WTC11 (cell line): Measurements from ENCODE around the gene KSR1. TPM values are rescaled to one million over a fixed set of nuclear protein-coding genes. Genes with fewer than 3 reads are reported as not detected.

Source experiments
- ATAC-seq: fragments of 200-7000 bp; cut with Tn5 transposase; 2 replicates; pipeline ENCODE4 v1.10.0; 2021; ENCODE audit warnings: mild to moderate bottlenecking, moderate library complexity
- CTCF ChIA-PET: fragments of 300-600 bp; sonication (Branson Sonifier 250); formaldehyde crosslinking; loops from one replicate; lab custom pipeline; 2021; ENCODE audit warnings: antibody characterized with exemption; lab: Charles Lee
- POLR2A ChIA-PET: fragments of 350-600 bp; sonication (Branson Sonifier 250); formaldehyde crosslinking; loops from one replicate; lab custom pipeline; 2021; ENCODE audit warnings: antibody characterized with exemption; lab: Charles Lee
- DNase-seq: peaks from one replicate; pipeline ENCODE4 v3.0.0; 2021; ENCODE audit warnings: low spot score
- H3K27ac Mint-ChIP-seq: 2 replicates; pipeline ENCODE4 v1.8.0; 2021; ENCODE audit warnings: mixed read lengths
- H3K27me3 Mint-ChIP-seq: 2 replicates; pipeline ENCODE4 v1.8.0; 2021; ENCODE audit warnings: low read depth, mild to moderate bottlenecking, moderate library complexity, mixed read lengths
- H3K36me3 Mint-ChIP-seq: 2 replicates; pipeline ENCODE4 v1.8.0; 2021; ENCODE audit warnings: mixed read lengths
- H3K4me1 Mint-ChIP-seq: 2 replicates; pipeline ENCODE4 v1.8.0; 2022; ENCODE audit warnings: mixed read lengths
- H3K4me3 Mint-ChIP-seq: 2 replicates; pipeline ENCODE4 v1.8.0; 2021; ENCODE audit warnings: mild to moderate bottlenecking, moderate library complexity, mixed read lengths
- H3K9me3 Mint-ChIP-seq: 2 replicates; pipeline ENCODE4 v1.8.0; 2021; ENCODE audit warnings: mixed read lengths
- CREM ChIP-seq: sonication (generic); formaldehyde crosslinking; IDR thresholded peaks from 2 replicates; pipeline ENCODE4 v1.8.1; 2022; ENCODE audit warnings: mild to moderate bottlenecking, missing genetic modification reagents, moderate library complexity
- GRHL2 ChIP-seq: fragments of 250-450 bp; sonication (Bioruptor Pico); IDR thresholded peaks from 2 replicates; pipeline ENCODE4 v1.8.0; 2022; ENCODE audit warnings: mild to moderate bottlenecking, moderate library complexity; ENCODE audit not compliant: insufficient replicate concordance, severe bottlenecking
- IRF1 ChIP-seq: sonication (generic); formaldehyde crosslinking; IDR thresholded peaks from 2 replicates; pipeline ENCODE4 v1.8.0; 2023; ENCODE audit warnings: missing genetic modification reagents
- JAZF1 ChIP-seq: fragments of 250-450 bp; sonication (Bioruptor Pico); IDR thresholded peaks from 2 replicates; pipeline ENCODE4 v1.9.0; 2021; ENCODE audit warnings: moderate library complexity, mild to moderate bottlenecking, inconsistent platforms
- JUN ChIP-seq: sonication (generic); formaldehyde crosslinking; IDR thresholded peaks from 2 replicates; pipeline ENCODE4 v1.8.0; 2023; ENCODE audit warnings: mild to moderate bottlenecking, missing genetic modification reagents
- KAT7 ChIP-seq: sonication (generic); formaldehyde crosslinking; IDR thresholded peaks from 2 replicates; pipeline ENCODE4 v1.8.1; 2023; ENCODE audit warnings: missing genetic modification reagents, mild to moderate bottlenecking, borderline replicate concordance
- NFE2L1 ChIP-seq: sonication (generic); formaldehyde crosslinking; IDR thresholded peaks from 2 replicates; pipeline ENCODE4 v1.8.1; 2023; ENCODE audit warnings: missing genetic modification reagents
- NR1H2 ChIP-seq: sonication (generic); formaldehyde crosslinking; IDR thresholded peaks from 2 replicates; pipeline ENCODE4 v1.9.0; 2021; ENCODE audit warnings: mild to moderate bottlenecking, moderate library complexity, missing genetic modification reagents
- NR3C1 ChIP-seq: sonication (generic); formaldehyde crosslinking; conservative IDR thresholded peaks from 2 replicates; pipeline ENCODE4 v1.8.1; 2023; ENCODE audit warnings: low read depth, mild to moderate bottlenecking, missing genetic modification reagents
- SMAD3 ChIP-seq: sonication (generic); formaldehyde crosslinking; IDR thresholded peaks from 2 replicates; pipeline ENCODE4 v1.8.0; 2022; ENCODE audit warnings: missing genetic modification reagents, mild to moderate bottlenecking, borderline replicate concordance
- SMAD4 ChIP-seq: sonication (generic); formaldehyde crosslinking; IDR thresholded peaks from 2 replicates; pipeline ENCODE4 v1.8.0; 2022; ENCODE audit warnings: mild to moderate bottlenecking, missing genetic modification reagents
- SOX15 ChIP-seq: fragments of 250-450 bp; sonication (Bioruptor Pico); IDR thresholded peaks from 2 replicates; pipeline ENCODE4 v1.9.0; 2021; ENCODE audit warnings: mild to moderate bottlenecking
- TEAD1 ChIP-seq: sonication (generic); formaldehyde crosslinking; IDR thresholded peaks from 2 replicates; pipeline ENCODE4 v1.8.0; 2022; ENCODE audit warnings: mild to moderate bottlenecking, missing genetic modification reagents
- ZBTB21 ChIP-seq: sonication (generic); formaldehyde crosslinking; IDR thresholded peaks from 2 replicates; pipeline ENCODE4 v1.8.1; 2023; ENCODE audit warnings: mild to moderate bottlenecking, missing genetic modification reagents, borderline replicate concordance
- ZNF138 ChIP-seq: sonication (generic); formaldehyde crosslinking; conservative IDR thresholded peaks from 2 replicates; pipeline ENCODE4 v1.8.1; 2022; ENCODE audit warnings: mild to moderate bottlenecking, moderate library complexity, missing genetic modification reagents
- ZNF232 ChIP-seq: sonication (generic); formaldehyde crosslinking; IDR thresholded peaks from 2 replicates; pipeline ENCODE4 v1.8.0; 2022; ENCODE audit warnings: mild to moderate bottlenecking, missing genetic modification reagents
- ZNF317 ChIP-seq: sonication (generic); formaldehyde crosslinking; IDR thresholded peaks from 2 replicates; pipeline ENCODE4 v1.8.1; 2023; ENCODE audit warnings: low read depth, mild to moderate bottlenecking, moderate library complexity, missing genetic modification reagents, borderline replicate concordance
- ZNF396 ChIP-seq: fragments of 250-450 bp; sonication (Bioruptor Pico); IDR thresholded peaks from 2 replicates; pipeline ENCODE4 v1.8.0; 2021; ENCODE audit warnings: mild to moderate bottlenecking, moderate library complexity, borderline replicate concordance
- ZNF423 ChIP-seq: fragments of 250-450 bp; sonication (Bioruptor Pico); IDR thresholded peaks from 2 replicates; pipeline ENCODE4 v2.1.2; 2022; ENCODE audit warnings: mild to moderate bottlenecking, moderate library complexity
- ZSCAN18 ChIP-seq: fragments of 250-450 bp; sonication (Bioruptor Pico); IDR thresholded peaks from 2 replicates; pipeline ENCODE4 v2.1.2; 2022; ENCODE audit warnings: mild to moderate bottlenecking, moderate library complexity
- total RNA-seq: library from RNA; stranded (reverse); gene quantifications from 3 replicates; pipeline ENCODE4 v1.2.3, GENCODE V29; 2021
- TF ChIP-seq, protein P1 (sequence below): fragments of 250-450 bp; sonication (Bioruptor Pico); IDR thresholded peaks from 2 replicates; pipeline ENCODE4 v1.9.0; 2021; ENCODE audit warnings: mild to moderate bottlenecking
- TF ChIP-seq, protein P2 (sequence below): sonication (generic); formaldehyde crosslinking; IDR thresholded peaks from 2 replicates; pipeline ENCODE4 v1.8.0; 2023; ENCODE audit warnings: mild to moderate bottlenecking, missing genetic modification reagents
- TF ChIP-seq, protein P3 (sequence below): sonication (generic); formaldehyde crosslinking; IDR thresholded peaks from 2 replicates; pipeline ENCODE4 v1.8.1; 2023; ENCODE audit warnings: mild to moderate bottlenecking, moderate library complexity, missing genetic modification reagents

Gene KSR1
- total RNA-seq, 1 experiment from 2014 or later = 45.5 TPM

DNA sequence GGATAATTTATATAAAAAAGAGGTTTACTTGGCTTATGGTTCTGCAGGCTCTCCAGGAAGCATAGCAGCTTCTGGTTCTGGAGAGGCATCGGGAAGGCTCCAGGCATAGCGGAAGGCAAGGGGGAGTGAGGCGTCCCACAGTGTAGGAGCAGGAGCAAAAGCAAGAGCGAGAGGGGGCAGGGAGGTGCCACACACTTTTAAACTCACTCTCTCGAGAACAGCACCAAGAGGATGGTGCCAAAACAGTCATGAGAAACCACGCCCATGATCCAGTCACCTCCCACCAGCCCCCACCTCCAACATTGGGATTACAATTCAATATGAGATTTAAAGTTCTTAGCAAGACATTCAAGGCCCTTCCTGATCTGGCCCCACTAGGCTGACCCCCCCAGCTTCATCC lies 124.8 kb downstream of the KSR1 start:
- ATAC-seq (no peak), DNase-seq (no peak)
- CTCF ChIA-PET = interaction anchor here (1.5 kb wide), 1 partner anchor 22 kb away, joined by 5 read pairs; no protein-coding TSS in a partner anchor
- Mint-ChIP-seq H3K4me3 (no peak overlapping the region), H3K27ac (no peak overlapping the region; the same call in 1 of the 2 replicates), H3K27me3 (no peaks in the 10 kb centered on the region), H3K4me1 (peaks cover 16% of the 10 kb centered on the region), H3K9me3 (no peaks in the 10 kb centered on the region), H3K36me3 (peaks cover 6% of the 10 kb centered on the region; the same call in 1 of the 2 replicates)
- POLR2A ChIA-PET = no interaction called here
- TF ChIP-seq SMAD4 (CRISPR knock-in tag) (no peak), NFE2L1 (CRISPR knock-in tag) (no peak), TEAD1 (CRISPR knock-in tag) (no peak), ZNF232 (CRISPR knock-in tag) (no peak), ZNF317 (CRISPR knock-in tag) (no peak), JUN (CRISPR knock-in tag) (no peak), ZNF138 (CRISPR knock-in tag) (no peak), NR1H2 (CRISPR knock-in tag) (no peak), SOX15 (no peak), CREM (CRISPR knock-in tag) (no peak), IRF1 (no peak), ZNF423 (CRISPR knock-in tag) (no peak), GRHL2 (CRISPR knock-in tag) (no peak), KAT7 (CRISPR knock-in tag) (no peak), ZBTB21 (CRISPR knock-in tag) (no peak)
- TF ChIP-seq, protein P1, sequence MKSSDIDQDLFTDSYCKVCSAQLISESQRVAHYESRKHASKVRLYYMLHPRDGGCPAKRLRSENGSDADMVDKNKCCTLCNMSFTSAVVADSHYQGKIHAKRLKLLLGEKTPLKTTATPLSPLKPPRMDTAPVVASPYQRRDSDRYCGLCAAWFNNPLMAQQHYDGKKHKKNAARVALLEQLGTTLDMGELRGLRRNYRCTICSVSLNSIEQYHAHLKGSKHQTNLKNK = no peak

DNA sequence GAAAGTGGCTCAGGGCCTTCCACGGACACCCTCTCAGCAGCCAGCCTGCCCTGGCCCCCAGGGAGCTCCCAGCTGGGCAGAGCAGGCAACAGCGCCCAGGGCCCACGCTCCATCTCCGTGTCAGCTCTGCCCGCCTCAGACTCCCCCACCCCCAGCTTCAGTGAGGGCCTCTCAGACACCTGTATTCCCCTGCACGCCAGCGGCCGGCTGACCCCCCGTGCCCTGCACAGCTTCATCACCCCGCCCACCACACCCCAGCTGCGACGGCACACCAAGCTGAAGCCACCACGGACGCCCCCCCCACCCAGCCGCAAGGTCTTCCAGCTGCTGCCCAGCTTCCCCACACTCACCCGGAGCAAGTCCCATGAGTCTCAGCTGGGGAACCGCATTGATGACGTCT lies 126.4 kb downstream of the KSR1 start:
- H3K4me3 Mint-ChIP-seq = no peak overlapping the region
- TF ChIP-seq, protein P2, sequence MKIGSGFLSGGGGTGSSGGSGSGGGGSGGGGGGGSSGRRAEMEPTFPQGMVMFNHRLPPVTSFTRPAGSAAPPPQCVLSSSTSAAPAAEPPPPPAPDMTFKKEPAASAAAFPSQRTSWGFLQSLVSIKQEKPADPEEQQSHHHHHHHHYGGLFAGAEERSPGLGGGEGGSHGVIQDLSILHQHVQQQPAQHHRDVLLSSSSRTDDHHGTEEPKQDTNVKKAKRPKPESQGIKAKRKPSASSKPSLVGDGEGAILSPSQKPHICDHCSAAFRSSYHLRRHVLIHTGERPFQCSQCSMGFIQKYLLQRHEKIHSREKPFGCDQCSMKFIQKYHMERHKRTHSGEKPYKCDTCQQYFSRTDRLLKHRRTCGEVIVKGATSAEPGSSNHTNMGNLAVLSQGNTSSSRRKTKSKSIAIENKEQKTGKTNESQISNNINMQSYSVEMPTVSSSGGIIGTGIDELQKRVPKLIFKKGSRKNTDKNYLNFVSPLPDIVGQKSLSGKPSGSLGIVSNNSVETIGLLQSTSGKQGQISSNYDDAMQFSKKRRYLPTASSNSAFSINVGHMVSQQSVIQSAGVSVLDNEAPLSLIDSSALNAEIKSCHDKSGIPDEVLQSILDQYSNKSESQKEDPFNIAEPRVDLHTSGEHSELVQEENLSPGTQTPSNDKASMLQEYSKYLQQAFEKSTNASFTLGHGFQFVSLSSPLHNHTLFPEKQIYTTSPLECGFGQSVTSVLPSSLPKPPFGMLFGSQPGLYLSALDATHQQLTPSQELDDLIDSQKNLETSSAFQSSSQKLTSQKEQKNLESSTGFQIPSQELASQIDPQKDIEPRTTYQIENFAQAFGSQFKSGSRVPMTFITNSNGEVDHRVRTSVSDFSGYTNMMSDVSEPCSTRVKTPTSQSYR = no peak
- TF ChIP-seq, protein P3, sequence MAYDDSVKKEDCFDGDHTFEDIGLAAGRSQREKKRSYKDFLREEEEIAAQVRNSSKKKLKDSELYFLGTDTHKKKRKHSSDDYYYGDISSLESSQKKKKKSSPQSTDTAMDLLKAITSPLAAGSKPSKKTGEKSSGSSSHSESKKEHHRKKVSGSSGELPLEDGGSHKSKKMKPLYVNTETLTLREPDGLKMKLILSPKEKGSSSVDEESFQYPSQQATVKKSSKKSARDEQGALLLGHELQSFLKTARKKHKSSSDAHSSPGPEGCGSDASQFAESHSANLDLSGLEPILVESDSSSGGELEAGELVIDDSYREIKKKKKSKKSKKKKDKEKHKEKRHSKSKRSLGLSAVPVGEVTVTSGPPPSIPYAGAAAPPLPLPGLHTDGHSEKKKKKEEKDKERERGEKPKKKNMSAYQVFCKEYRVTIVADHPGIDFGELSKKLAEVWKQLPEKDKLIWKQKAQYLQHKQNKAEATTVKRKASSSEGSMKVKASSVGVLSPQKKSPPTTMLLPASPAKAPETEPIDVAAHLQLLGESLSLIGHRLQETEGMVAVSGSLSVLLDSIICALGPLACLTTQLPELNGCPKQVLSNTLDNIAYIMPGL (CRISPR knock-in tag) = no peak
- no peak for TF ChIP-seq ZNF396 (CRISPR knock-in tag)
- TF ChIP-seq JUN (CRISPR knock-in tag) = no peak
- no peak for TF ChIP-seq SOX15
- TF ChIP-seq SMAD3 (CRISPR knock-in tag) = no peak
- TF ChIP-seq JAZF1 = no peak
- no peak for TF ChIP-seq ZSCAN18 (CRISPR knock-in tag)
- no peak for TF ChIP-seq NR3C1 (CRISPR knock-in tag)
- TF ChIP-seq, all 79 proteins: peak for 0
- peaks cover 6% of the 10 kb centered on the region; the same call in 1 of the 2 replicates for H3K36me3 Mint-ChIP-seq
- DNase-seq = no peak
- POLR2A ChIA-PET = interaction anchor here (0.6 kb wide), 1 partner anchor 59 kb away, joined by 4 read pairs; no protein-coding TSS in a partner anchor
- no peaks in the 10 kb centered on the region for H3K9me3 Mint-ChIP-seq
- peaks cover 6% of the 10 kb centered on the region for H3K4me1 Mint-ChIP-seq
- H3K27me3 Mint-ChIP-seq = no peaks in the 10 kb centered on the region
- ATAC-seq = no peak
- H3K27ac Mint-ChIP-seq = no peak overlapping the region
- CTCF ChIA-PET = interaction anchor here (0.7 kb wide), 1 partner anchor 127 kb away, joined by 3 read pairs; the partner anchor contains the start of gene KSR1
